Measurements from ENCODE around the gene NENF. TPM values are rescaled to one million over a fixed set of nuclear protein-coding genes. Genes with fewer than 3 reads are reported as not detected.

The NENF gene
- total RNA-seq, 1 donor from 2014 or later, result 35.8 TPM

DNA sequence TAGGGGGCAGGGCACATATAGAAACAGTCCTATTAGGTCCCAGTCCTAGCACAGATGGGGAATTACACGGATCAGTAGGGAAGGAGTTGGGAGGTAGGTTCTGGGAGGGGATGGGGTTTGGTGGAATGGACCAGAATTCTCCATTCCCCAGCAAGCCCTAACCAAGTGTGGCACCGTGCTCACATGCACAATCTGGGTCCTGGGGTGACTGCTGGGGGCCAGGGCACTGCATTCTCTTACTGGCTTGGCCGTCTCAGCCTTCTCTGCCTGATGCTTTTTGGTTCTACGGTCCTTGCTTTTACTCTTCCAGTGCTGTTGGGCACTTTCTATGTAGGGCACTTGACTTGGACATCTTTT lies 53.9 kb downstream of the NENF start:
- TF ChIP-seq, protein P1, sequence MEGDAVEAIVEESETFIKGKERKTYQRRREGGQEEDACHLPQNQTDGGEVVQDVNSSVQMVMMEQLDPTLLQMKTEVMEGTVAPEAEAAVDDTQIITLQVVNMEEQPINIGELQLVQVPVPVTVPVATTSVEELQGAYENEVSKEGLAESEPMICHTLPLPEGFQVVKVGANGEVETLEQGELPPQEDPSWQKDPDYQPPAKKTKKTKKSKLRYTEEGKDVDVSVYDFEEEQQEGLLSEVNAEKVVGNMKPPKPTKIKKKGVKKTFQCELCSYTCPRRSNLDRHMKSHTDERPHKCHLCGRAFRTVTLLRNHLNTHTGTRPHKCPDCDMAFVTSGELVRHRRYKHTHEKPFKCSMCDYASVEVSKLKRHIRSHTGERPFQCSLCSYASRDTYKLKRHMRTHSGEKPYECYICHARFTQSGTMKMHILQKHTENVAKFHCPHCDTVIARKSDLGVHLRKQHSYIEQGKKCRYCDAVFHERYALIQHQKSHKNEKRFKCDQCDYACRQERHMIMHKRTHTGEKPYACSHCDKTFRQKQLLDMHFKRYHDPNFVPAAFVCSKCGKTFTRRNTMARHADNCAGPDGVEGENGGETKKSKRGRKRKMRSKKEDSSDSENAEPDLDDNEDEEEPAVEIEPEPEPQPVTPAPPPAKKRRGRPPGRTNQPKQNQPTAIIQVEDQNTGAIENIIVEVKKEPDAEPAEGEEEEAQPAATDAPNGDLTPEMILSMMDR (IDR thresholded peaks at IDR 0.05; ENCODE audit: insufficient read depth, low read length, poor library complexity, severe bottlenecking), result no peak
- no peak for DNase-seq (ENCODE audit: low read depth)
- H3K36me3 ChIP-seq (ENCODE audit: control insufficient read depth, insufficient read depth, low read length), result no peaks in the 10 kb centered on the region
- no peaks in the 10 kb centered on the region for H3K27me3 ChIP-seq (ENCODE audit: control insufficient read depth, insufficient read depth, low read length)
- no peak overlapping the region for H3K4me3 ChIP-seq (ENCODE audit: low read depth, low read length)

DNA sequence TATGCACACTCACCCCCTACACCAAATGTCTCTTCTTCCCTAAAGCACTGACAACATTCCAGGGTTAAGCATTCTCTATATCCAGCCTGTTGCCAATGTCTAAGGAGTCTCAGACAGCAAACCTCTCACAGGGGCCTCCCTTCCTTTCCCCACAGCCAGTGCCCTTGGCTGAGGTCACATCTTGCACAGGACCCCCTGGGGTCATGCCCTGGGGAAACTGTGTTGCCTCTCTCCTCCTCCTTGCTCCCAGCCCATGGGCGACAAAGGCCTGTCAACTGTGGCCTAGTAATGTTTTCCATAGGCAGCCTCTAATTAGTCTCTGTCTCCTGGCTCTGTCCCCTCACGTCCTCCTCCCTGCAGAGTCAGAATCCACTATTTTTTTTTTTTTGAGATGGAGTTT lies 54.6 kb downstream of the NENF start:
- Histone ChIP-seq H3K4me3 (ENCODE audit: low read depth, low read length) (no peak overlapping the region), H3K36me3 (ENCODE audit: control insufficient read depth, insufficient read depth, low read length) (no peaks in the 10 kb centered on the region), H3K27me3 (ENCODE audit: control insufficient read depth, insufficient read depth, low read length) (no peaks in the 10 kb centered on the region)
- TF ChIP-seq, protein P1 (IDR thresholded peaks at IDR 0.05; ENCODE audit: insufficient read depth, low read length, poor library complexity, severe bottlenecking), result no peak
- DNase-seq (ENCODE audit: low read depth), result no peak

DNA sequence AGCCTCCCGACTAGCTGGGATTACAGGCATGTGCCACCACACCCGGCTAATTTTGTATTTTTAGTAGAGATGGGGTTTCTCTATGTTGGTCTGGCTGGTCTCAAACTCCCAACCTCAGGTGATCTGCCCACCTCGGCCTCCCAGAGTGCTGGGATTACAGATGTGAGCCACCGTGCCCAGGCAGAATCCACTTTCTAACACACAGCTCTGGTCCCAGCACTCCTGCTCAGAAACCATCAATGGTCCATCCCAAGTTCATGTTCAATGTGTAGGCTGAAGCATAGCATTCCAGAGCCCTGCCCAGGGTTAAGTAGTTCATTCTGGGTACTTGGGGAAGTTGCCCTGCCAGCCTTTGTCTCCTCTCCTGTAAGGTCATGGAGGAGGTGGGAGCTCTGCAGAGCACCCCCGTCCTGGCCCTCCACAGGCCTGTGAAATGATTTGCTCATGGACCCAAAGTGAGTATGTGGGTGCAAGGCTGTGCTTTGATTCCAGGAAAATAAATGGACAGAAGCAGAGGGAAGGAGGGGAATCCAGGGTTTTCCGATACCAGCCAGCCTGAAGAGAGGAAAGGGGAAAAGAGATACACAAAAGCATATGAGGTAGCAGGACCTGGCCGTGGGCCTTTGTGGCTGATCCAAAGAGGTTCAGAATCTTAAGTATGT lies 55.2 kb downstream of the NENF start:
- no peaks in the 10 kb centered on the region for H3K36me3 ChIP-seq (ENCODE audit: control insufficient read depth, insufficient read depth, low read length)
- TF ChIP-seq, protein P1 (IDR thresholded peaks at IDR 0.05; ENCODE audit: insufficient read depth, low read length, poor library complexity, severe bottlenecking), result no peak
- no peaks in the 10 kb centered on the region for H3K27me3 ChIP-seq (ENCODE audit: control insufficient read depth, insufficient read depth, low read length)
- DNase-seq (ENCODE audit: low read depth), result no peak
- H3K4me3 ChIP-seq (ENCODE audit: low read depth, low read length), result no peak overlapping the region

DNA sequence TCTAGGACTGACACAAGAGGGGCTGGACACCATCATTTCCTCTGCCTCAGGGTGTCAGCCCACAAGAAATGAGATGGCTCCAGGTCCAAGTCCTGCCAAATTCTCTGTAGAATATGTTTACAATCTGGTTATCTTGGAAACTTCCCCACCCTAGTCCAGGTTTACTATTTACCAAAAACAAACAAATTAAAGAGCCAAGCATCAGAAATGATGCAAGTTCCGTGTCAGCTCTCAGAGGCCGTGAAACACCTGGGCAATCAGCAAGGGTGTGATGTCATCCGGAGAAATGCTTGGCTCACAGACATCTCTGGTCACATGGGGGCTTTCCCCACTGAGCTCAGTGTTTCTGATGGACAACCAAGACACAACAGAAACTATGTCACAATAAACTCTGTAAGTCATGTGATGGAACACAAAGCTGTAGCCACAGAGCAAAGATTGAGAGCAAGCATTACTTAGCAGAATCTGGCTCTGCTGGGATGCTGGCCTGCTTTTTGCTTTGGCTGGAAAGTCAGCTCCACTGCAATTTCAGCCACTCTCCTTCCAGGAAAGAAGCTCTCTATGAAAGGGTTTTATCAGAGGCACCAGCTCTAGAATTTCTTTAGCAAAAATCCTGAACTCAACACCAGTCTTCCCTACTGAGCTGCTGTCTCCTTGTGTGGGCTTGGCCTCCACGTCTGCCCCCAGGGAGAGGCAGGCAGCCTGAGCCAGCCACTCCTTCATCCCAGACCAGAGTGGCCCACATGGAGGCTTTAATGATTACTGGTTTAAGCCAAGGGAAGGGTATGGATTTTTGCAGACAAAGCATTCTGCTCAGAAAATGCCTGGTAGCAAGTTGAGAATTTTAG lies 55.9 kb downstream of the NENF start:
- peak; percentile 91 for DNase-seq (ENCODE audit: low read depth)
- Histone ChIP-seq H3K4me3 (ENCODE audit: low read depth, low read length) (no peak overlapping the region), H3K36me3 (ENCODE audit: control insufficient read depth, insufficient read depth, low read length) (no peaks in the 10 kb centered on the region), H3K27me3 (ENCODE audit: control insufficient read depth, insufficient read depth, low read length) (no peaks in the 10 kb centered on the region)
- TF ChIP-seq, protein P1 (IDR thresholded peaks at IDR 0.05; ENCODE audit: insufficient read depth, low read length, poor library complexity, severe bottlenecking), result no peak

DNA sequence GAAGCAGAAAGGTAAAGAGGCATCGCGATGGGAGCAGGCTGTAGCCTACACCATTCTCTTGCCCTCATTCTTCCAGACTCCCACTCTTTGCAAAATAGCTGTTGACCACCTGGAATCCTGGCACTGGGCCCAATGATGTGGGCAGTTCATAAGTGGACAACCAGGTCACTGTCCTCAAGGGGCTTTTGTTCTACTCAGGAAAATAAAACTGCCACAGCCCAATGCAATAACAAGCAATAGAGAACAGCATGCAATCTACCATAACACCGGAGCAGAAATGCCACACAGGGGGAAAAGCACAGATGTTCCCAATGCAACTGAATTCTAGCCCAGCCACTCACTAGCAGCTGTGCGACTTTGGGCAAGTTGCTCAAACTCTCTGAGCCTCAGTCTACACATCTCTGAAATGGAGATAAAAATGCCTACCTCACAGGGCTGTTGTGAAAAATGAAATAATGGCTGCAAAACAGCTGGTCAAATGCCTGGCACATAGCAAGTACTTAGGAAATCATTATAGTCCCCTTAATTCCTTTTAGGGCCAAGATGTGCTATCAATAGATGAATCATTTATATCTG lies 56.7 kb downstream of the NENF start:
- TF ChIP-seq, protein P1 (IDR thresholded peaks at IDR 0.05; ENCODE audit: insufficient read depth, low read length, poor library complexity, severe bottlenecking), result no peak
- Histone ChIP-seq H3K27me3 (ENCODE audit: control insufficient read depth, insufficient read depth, low read length) (no peaks in the 10 kb centered on the region), H3K4me3 (ENCODE audit: low read depth, low read length) (no peak overlapping the region), H3K36me3 (ENCODE audit: control insufficient read depth, insufficient read depth, low read length) (no peaks in the 10 kb centered on the region)
- DNase-seq (ENCODE audit: low read depth), result no peak

All from kidney epithelial cell (primary cell).